Dermis microvascular lymphatic vessel endothelial cell (primary cell): ENCODE data around the gene TPD52L2. TPM values are rescaled to one million over a fixed set of nuclear protein-coding genes. Genes with fewer than 3 reads are reported as not detected.
"Not testable (repeated sequence)": the region's sequence is repeated elsewhere in the genome, so short reads cannot be mapped to it uniquely, and the experiment has no call there.

ENCODE experiments used
- DNase-seq, 2 donors: peaks; one replicate each; pipeline versions ENCODE4 v3.0.0 to v3.0.0-alpha.2; 2010; ENCODE audit warnings: low read depth in 2 of 2
- total RNA-seq: library from RNA; depleted of rRNA; stranded (reverse); fragments of >200 nt; gene quantifications from 2 replicates; pipeline ENCODE4 v1.2.1, GENCODE V29; 2014

The TPD52L2 gene
- total RNA-seq, 1 donor from 2014 or later, result 112 TPM

DNA sequence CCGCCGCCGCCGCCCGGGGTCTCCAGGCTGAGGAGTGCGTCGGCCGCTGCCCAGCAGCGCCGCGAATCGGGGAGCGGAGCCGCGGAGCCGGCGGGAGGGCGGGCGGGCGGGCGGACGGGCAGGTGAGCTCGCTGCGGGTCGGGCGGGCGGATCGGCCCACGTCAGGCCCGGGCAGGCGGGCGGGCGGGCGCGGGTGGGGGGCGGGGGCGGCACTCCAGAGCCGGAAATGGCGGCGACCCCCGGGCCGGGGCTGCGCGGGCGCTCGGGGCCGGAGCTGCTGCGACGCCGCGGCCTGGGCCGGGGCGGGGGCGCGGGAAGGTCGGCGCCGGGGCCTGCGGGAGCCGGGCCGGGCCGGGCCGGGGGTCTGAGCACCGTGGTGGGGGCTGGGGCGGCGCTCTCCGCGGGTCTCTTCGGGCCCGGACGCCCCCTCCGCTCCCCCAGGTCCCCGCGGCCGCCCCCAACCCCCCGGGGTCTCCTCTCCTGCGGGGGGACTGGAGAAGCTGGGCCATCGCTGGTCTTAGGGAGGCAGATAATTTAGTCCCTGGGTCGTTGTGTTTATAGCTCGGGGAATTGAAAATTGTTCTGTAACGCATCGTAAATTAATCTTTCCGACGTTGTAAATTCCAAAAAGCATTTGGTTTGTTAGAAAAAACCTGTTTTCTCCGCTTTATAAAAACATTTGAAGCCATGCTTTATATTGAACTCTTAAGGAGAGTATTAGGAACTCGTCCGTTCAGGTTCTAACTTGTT, 30.3 kb downstream of the TPD52L2 start:
- no peak for DNase-seq

DNA sequence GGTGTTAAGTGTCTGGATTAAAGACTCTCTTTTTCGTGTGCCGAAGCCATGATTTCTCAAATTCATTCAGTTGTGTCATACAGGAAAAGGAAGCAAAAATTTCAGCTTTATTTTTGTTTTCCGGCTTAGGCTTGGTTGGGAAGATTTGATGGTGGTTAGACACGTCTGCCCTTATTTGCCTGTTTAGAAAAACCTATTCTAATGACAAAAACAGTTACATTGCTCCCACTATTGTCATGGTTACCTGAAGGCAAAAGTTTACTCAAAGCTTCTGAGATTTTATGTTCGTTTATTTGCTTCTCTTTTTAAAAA, 30.8 kb downstream of the TPD52L2 start:
- peak in 1 of 2 donors; percentile 45 for DNase-seq

DNA sequence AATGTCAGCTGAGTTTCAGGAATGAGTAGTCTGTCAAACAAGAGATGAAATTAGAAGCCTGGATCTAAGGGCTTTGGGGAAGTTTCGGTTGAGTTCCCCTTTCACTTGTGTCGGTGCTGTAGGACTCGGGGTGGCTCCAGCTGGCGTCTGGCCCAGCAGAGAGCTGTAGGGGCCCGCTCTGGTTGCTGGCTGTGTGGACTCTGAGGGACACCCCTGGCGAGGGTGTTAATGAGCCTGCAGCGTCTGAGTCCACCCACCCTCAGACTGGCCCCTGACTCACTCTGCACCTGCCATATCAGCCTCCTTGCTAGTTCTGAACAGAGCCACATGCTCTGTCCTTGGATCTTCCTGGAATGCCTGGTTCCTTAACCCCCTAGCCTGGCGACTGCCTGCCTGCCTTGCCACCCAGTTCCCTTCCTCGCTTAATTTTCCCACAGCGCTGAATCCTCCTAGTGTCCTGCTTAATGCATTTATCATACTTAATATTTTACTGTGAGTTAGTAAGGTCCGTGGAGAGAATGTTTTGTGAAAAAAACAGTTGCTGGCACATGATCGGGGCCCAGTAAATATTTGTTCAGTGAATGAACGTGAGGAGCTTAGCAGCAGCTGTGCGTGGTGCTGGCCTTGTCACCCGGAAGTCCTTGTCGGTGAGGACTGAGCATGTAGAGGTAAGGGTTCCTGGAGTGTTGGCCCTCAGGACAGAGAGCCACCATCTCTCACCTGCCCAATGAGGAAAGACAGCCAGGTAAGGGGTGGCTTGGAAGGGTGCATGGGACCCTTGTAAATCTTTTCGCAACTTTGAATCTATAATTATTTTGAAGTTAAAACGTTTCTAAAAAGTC, 31.4 kb downstream of the TPD52L2 start:
- DNase-seq, result peak in 1 of 2 donors; percentile 49

DNA sequence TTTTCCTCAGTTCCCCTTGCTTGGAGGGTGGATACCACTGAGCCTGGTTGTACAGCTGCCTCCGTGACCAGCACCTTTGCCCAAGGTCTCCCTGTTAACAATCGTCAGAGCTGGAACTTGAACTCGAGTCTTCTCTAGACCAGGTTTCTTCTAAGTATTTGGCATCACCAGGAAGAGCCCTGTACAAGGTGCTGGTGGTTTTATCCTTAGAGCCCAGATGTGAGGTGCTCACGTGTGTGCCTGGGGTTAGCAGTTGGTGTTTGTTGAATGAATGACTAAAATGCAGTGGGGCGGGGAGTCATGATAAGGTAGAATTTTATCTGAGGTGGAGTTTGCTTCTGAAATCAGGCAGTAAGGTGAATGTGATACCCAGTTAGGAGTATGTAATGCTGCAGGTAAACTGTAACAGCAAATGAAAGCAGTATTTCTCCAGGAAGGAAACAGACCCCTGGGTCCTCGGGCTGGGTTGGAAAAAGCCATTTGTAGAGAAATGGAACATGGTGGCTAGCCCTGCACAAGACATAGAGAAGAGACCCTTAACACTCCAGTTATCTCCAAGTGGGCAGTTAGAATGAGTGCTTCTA, 33.0 kb downstream of the TPD52L2 start:
- no peak for DNase-seq

DNA sequence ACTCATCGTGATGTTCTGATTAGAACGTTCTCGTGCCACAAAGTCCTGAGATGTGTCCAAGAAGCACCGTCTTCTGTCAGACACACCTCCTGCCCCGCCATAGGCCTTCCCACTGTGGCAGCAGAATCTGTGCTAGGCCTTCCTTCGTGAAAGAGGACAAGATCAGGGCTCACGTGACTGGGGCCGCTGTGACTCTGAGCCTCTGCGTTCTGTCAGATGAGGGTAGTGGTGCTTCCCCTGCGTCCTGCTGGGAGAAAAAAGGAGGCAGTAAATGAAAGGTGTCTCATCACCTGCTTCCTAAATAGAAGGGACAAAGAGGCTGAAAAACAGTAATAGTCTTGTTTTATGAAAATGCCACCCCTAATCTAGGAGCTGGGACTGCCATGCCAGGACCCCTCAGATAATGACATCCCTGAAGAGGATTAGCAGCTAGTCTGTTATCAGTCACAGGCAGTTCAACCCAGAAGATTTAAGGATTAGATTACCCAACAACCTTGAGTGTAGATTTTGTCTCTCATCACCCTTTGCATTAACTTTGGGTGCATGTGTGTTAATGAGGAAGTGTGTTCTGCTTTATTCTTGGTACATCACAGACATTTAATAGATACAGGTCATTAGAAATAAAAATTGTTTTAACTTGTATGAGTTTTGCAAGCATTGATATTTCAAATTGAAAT, 34.0 kb downstream of the TPD52L2 start:
- no peak for DNase-seq

DNA sequence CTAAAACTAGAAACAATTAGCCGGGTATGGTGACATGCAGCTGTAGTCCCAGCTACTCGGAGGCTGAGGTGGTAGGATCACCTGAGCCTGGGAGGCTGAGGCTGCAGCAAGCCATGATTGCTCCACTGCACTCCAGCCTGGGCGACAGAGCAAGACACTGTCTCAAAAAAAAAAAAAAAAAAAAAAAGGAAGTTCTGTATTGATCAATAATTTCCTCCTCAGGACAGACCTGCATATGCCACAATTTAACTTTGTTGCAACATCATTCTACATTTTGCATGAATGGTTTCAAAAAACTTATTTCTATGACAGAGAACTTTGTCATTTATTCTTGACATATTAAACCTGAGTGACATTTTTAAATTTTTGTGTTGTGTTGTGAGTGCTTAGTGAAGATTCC, 35.3 kb downstream of the TPD52L2 start:
- no peak for DNase-seq

DNA sequence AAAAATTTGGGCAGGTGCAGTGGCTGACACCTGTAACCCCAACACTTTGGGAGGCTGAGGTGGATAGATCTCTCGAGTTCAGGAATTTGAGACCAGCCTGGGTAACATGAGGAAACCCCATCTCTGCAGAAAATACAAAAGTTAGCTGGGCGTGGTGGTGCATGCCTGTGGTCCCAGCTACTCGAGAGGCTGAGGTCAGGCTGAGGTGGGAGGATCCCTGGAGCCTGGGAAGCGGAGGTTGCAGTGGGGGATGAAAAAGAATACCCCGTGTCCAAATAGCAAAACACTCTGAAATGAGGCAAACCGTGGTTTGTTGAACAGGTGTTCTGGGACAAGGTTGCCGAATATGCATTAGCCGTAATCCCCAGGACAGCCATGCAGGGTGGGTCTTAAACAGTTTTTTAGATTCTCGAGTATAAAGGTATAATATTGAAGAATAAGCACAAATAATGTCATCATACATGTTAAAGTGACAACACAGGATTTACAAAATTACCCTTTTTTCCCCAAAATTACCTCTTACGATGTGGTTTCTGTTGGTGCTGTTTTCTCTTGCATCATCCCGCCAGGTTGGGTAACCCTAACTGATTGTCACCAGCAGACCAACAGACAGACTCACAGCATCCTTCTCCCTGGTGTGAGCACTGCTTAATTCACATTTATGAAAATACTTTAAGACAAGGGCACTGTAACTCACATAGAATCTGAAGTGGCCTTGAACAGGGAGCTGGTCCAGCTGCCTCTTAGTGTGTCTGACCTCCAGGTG, 38.9 kb downstream of the TPD52L2 start:
- no peak for DNase-seq

DNA sequence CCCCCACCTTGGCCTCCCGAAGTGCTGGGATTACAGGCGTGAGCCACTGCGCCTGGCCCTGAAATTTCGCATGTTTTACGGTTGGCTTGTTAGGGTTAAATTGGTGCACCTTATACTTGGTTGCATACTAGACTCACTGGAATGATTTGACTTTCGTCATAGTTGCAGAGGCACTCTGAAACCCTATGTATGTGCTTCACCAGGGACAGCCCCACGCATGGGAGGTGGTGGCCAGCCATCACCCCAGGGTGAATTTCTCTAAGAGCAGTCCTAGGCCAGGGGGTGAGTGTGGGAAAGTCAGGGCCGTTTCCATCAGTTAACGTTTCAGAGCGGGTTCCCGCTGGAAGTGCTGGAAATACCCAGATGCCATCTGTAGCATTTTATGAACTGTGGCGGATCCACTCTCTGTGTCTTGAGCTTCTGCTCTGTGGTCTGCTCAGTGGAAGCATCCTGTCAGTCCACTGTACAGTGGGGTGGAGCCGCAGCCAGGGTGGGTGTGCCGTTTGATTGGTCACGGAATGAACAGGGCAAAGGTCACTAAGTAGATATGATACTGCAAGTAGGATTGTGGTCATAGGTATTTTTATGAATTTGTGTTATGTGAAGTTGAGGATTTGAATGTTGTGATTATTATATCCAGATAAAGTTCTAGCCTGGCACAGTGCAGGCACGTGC, 43.1 kb downstream of the TPD52L2 start:
- DNase-seq, result no peak

DNA sequence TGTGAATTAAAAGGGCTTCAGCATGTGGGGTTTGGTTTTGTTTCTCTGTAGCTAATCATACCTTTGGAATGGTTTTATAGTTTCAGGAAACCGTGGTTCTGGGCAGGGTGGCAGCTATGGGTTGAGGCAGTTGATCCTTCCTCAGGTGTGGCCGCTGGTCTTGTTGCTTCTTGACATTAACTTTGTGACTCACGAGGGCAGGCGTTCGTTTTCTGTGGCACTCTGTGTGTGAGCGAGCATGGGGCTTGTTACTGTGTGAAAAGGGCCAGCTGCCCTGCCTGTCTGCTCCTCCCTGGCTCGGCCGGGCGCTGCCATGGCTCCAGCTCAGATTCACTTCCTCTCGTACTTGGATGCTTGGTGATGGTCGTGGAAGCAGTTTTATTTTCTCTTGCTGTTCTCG, 46.1 kb downstream of the TPD52L2 start:
- DNase-seq, result peak in 1 of 2 donors; percentile 23

DNA sequence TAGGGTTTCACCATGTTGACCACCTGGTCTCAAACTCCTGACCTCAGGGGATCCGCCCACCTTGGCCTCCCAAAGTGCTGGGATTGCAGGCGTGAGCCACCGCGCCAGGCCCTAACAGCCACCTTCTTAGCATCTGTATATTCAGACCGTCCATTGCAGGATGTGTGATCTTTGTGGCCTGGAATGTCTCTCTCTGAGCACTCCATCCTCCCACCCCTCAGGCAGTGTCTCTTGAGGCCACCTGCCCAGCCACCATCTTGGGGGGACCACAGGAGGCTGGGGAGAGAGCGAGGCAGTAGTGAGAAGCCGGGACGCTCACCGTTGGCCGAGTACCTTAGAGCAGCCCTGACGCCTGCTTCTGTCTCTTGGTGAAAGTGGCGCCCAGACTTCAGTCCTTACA, 48.7 kb downstream of the TPD52L2 start:
- DNase-seq, result no peak

DNA sequence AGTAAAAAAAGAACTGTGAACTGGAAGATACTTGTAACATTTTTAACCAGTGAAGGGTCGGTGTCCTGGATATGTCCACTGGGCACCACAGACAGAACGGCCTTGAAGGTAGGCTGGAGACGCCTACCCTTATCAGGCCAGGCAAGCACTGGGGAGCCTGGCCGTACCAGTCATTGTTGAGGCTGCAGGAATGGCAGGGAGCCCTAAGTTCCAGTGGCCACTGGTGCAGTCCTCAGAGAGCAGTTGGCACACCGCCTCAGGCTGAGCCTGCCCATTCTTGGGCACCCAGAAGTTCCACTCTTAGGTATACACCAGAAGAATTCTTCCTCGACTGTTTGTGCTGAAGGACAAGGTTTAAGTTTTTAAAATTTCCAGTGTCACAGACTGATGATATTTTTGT, 50.4 kb downstream of the TPD52L2 start:
- DNase-seq, result no peak

DNA sequence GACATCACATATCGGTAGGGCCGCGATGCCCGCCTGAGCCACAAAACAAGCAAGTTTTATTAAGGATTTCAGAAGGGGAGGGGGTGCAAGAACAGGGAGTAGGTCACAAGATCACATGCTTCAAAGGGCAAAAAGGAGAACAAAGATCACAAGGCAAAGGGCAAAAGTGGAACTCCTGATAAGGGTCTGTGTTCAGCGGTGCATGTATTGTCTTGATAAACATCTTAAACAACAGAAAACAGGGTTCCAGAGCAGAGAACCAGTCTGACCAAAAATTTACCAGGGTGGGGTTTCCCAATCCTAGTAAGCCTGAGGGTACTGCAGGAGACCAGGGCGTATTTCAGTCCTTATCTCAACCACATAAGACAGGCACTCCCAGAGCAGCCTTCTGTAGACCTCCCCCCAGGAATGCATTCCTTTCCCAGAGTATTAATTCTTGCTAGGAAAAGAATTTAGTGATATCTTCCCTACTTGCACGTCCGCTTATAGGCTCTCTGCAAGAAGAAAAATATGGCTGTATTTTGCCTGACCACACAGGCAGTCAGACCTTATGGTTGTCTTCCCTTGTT, 51.4 kb downstream of the TPD52L2 start:
- DNase-seq, result not testable (repeated sequence)

DNA sequence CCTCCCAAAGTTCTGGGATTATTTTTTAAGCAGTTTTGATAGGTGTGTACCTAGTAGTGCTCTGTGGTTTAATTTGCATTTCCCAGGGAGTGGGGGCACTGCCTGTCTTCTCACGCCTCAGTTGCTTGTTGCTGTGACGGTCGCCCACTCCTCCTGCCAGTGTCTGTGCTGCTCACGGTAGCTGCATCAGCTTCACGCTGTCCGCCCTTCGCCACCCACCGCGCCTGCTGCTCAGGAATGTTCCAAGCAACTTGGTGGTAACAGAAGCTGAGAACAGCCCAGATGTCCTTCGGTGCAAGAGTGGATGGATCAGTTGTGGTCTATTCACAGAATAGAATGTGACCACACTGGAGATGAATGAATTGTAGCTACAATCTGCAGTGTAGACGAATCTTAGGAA, 52.7 kb downstream of the TPD52L2 start:
- DNase-seq, result no peak

DNA sequence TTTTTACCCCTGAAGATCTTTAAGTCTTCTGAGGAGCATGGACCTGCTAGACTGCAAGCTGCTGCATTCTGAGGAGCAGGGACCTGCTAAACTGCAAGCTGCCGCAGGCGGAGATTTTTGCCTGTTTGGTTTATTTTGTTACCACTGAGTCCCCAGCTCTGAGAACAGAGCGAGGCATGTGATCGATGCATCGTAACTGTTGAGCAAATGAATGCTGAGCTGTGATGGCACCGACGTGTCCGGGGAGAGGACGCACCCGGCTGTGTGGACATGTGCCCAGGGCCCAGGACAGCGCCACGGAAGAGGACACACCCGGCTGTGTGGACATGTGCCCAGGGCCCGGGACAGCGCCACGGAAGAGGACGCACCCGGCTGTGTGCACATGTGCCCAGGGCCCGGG, 54.1 kb downstream of the TPD52L2 start:
- DNase-seq, result no peak

DNA sequence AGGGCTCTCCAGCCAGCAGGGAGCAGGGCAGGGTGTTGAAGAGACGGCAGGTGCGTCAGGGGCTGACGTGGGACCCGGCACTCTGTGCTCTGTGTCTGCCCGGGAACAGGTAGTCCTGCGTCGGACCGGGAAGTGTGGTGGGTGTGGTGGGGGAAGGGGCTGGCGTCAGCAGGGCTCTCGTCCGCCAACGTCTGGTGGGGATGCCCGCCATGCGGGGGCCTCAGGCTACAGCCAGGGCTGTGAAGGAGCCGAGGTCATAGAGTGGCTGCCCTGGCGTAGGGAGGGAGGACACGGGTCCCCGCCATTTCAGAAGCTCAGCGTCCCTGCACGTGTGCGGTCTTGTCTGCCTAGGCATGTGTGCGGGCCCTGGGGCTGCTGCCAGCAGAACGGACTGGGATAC, 55.2 kb downstream of the TPD52L2 start:
- no peak for DNase-seq

DNA sequence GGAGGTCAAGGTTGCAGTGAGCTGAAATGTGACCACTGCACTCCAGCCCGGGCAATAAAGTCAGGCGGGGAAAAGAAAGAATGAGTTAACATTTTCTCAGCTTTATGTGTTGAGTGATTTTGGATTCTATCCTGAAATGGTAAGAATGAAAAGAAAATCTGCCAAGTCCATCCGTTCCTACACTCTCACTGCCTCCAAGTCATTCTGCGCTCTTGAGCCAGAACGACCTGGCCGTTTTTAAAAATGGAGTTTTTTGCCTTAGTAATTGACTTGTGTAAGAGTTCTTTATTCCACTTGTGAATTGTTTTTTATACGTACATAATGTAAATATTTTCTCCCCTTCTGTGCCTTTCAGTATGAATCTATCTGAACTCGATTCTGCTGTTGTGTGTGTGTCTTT, 58.6 kb downstream of the TPD52L2 start:
- no peak for DNase-seq

DNA sequence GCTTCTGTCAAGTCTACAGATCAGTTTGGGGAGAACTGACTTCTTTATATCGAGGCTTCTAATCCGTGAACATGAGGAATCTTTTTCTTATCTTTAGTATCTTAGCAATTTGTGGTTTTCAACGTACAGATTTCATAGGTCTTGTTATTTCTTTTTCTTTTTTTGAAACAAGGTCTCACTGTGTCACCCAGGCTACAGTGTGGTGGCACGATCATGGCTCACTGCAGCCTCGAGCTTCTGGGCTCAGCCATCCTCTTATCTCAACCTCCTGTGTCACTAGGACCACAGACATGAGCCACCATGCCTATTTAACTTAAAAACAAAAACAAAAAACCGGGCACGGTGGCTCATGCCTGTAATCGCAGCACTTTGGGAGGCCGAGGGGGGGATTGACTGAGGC, 59.2 kb downstream of the TPD52L2 start:
- no peak for DNase-seq

DNA sequence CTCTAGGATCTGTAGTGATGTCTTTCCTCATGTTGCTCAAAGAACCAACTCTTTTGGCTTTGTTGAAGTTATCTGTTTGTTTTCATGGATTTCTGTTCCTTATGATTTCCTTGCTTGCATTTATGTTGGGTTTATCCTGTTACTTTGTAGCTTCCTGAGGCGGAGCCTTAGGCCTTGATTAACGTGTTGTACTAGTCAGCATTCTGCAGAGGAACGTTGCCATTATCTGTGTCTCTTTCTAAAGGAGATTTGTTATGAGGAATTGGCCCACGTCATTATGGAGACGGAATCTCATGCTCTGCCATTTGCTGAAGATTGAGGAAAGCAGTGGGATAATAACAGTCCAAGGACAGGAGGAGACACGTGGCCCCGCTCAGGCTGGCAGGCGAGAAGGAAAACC, 61.2 kb downstream of the TPD52L2 start:
- DNase-seq, result no peak

DNA sequence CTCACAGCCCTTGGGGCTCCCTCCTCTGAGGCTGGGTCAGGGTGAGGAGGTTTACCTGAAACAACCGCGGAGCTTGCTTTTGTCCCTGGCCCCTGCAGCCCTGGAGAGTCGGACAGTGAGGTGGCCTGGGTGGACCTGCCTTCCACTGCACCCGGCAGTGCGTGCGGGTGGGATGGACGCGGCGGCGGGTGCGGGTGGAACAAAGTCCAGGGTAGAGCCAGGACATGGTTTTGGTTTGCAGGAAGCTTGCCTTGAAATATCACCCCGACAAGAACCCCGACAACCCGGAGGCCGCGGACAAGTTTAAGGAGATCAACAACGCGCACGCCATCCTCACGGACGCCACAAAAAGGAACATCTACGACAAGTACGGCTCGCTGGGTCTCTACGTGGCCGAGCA, 64.0 kb downstream of the TPD52L2 start:
- DNase-seq, result no peak

DNA sequence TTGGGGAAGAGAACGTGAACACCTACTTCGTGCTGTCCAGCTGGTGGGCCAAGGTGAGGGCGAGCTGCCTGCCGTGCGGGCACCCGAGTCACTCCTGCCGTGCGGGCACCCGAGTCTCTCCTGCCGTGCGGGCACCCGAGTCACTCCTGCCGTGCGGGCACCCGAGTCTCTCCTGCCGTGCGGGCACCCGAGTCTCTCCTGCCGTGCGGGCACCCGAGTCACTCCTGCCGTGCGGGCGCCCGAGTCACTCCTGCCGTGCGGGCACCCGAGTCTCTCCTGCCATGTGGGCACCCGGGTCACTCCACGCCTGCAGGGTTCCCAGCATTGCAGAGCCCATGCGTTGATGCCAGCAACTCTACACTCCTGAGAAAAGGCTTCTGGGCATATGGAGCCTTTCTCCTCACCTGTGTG, 64.4 kb downstream of the TPD52L2 start:
- not testable (repeated sequence) for DNase-seq
